SK-N-MC (cell line): ENCODE measurements around the gene MMP14.

Experiments
- EZH2 ChIP-seq: fragments of 200-600 bp; sonication (generic); IDR thresholded peaks from one replicate; pipeline ENCODE4 v1.6.1; 2017; ENCODE audit warnings: antibody characterized with exemption
- POLR2AphosphoS5 ChIP-seq: IDR thresholded peaks from 2 replicates; pipeline ENCODE4 v1.6.1; 2012; ENCODE audit warnings: mild to moderate bottlenecking, low read depth, low read length, borderline replicate concordance

DNA sequence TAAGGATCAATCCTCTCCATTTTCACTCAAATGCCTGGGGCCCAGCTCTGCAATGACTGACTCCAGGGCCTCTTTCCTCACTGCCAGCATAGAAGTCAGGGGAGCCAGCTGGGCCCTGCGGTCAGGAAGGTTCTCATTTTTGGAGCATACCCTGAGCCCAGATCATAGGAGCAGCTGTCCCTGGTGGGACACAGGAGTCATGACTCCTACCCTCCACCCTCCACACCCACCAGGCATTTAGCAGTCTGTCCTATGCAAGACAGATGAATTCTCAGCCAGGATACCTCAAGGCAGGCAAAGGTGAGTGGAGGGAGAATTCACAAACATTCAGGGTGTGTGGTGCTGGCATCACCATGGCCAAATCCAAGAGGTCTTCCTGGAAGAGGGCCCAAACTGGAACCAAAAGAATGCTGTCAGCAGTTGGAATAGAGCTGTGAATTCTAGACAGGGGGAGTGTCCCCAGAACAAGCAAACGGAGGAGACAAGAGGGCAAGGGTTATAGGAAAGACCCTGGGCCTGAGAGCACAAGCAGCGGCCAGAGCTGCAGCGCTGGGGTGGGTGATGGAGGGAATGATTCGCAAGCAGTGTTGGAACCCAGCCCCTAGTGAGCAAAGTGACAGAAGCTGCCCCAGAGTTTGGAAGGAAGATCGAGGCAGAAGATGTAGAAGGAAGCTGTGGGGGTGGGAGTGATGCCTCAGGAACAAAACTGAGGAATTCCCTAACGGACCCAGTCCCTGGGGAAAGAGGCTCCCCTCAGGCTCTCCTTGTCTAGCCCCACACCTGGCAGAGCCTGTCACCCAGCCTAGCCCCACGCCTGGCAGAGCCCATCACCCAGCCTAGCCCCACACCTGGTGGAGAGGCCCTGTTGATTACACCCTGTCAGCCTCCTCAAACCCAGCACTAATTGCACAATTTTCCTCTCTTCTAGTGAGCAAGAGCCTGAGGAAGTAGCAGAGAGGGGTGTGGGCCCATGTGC lies 42.2 kb downstream of the MMP14 start:
- TF ChIP-seq EZH2 (no peak), POLR2AphosphoS5 (no peak)
